DMS79 (cell line): ENCODE data around the gene AGTR1.

ENCODE experiments used
- DNase-seq: peaks from one replicate; lab custom pipeline; 2025; lab: John Stamatoyannopoulos, UW

The AGTR1 gene

DNA sequence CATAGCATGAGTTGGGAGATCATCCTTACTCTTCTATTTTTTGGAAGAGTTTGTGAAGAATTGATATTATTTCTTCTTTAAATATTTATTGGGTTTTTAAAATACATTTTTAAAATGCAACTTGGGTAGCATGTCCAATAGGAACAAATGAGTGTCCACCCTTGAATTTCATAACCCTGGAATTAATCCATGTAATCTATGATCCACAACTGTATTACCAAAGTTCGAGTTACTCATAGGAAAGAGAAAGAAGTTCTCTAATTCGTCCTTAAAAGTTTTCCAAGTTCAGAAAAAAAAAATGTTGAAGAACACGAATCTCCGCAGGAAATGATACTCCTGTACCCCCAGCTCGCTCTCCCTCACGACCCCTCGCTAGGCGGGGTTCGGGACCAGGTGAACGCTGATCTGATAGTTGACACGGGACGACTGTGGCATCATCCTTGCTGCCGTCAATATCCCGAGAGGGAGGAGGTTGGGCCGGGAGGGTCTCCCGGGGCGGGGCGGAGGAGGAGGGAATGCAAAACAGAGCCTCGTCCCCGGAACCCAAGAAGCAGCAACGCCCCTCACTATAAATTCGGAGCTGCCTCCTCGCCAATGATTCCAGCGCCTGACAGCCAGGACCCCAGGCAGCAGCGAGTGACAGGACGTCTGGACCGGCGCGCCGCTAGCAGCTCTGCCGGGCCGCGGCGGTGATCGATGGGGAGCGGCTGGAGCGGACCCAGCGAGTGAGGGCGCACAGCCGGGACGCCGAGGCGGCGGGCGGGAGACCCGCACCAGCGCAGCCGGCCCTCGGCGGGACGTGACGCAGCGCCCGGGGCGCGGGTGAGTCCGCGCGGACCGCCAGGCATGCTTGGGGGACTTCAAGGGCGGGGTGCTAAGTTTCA, at the start of gene AGTR1:
Gene AGTR1 (plus strand): TSS at position 598 of the 884 bp plus-strand sequence. CDS start 43,133 bp downstream, outside the sequence.
- DNase-seq, result no peak

DNA sequence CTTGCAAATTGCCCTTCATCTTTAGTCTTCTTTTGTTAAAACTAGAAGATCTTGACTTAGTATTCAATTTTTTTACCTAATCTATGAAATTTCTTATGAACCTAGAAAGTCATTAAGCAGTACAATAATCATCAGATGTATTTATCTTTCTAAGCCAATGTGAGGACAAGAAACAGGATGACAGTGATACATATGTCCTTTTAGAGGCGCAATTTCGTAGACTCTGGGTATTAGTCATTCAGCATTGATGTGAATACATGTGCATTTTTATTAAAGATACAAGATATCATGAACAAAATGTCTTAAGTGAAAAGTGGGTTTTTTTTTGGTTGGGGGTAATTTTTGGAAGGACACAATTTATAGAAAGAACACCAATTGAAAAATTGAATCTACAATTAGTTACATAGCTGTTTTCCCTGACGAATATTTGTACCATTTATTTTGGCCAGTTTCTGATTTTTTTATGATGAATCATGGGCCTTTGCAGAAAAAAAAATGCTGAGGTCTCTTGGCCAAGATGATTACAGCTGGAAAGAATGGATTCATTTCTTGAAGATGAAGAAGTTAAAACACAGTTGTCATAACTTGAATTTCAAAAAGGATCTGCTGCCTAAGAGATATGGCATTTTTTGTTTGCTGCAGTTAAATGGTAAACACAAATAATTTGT, 48.9 kb upstream of the AGTR1 start:
- DNase-seq, result no peak

DNA sequence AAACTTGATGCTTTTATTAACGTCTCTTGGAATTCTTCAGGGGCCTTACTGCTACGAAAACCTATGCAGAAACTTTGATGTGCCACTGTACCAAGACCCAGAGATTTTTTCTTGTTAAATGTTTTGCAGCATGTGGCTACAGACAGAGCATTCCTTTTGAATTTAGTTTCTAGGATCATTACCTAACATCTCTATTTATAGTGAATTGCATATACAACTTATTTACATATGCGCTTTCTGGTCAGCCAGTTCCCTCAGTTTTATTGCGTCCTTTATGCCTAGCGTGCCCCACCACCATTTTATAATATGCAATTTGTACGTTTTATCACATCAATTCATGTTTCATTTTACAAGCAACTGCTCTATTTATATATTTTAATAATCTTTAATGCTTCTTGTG, 46.2 kb upstream of the AGTR1 start:
- no peak for DNase-seq

DNA sequence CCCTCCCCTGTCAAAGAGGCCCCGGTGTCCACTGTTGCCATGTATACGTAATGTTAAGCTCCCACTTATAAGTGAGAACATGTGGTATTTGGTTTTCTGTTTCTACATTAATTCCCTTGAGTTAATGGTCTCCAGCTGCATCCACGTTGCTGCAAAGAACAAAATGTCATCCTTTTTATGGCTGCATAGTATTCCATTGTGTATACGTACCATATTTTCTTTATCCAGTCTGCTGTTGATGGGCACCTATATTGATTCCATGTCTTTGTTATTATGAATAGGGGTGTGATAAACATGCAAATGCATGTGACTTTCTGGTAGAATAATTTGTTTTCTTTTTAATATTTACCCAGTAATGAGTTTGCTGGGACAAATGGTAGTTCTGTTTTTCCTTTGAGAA, 43.3 kb upstream of the AGTR1 start:
- no peak for DNase-seq

DNA sequence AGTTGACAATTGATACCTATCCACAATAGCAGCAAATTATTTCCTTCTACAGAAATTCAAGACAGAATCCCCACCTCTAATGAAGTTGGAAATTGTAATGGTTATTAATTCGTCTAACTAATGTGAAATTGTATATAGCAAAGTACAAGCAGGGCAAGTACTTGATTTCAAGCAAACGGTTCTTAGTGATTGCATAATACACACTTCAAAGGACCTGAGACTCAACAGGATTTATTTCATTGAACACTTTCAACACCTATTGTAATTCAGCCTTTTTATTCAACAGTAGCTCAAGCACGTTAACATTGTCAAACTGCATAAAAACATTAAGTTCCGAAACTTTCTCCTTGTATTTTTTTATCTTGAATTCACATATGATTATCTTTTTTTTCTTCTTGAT, 40.2 kb upstream of the AGTR1 start:
- DNase-seq, result no peak

DNA sequence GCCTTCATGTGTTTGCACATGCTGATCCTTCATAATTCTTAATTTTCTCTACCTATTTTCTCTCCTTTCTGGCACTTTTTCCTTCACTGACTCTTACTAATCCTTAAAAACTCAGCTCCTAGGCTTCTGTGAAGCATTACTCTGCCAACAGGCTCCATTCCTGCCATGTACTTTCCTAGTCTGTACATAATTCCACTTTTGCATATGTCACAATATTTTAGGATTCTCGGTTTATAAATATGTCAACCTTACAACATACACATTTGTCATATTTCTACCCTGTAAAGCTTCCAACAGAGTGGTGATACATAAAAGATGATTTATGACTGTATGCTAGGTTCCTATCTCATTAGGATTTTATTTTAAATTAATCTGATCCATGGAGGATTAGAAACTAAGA, 38.2 kb upstream of the AGTR1 start:
- no peak for DNase-seq

DNA sequence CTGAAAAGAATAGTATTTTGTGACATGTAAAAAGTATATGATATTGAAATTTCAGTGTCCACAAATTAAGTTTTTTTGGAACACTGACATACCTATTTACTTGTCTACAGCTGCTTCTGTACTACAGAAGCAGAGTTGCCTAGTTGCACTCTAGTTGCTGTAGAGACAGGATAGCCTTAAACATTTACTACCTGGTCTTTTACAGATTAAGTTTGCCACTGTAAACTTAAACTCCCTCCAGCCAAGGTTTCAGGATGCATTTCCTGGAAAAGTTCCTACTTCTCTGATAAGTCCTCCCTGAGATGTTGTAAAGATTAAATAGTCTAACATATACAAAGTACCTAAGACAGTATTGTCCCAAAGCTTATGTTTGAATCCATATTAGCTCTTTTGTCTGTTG, 17.4 kb upstream of the AGTR1 start:
- no peak for DNase-seq

DNA sequence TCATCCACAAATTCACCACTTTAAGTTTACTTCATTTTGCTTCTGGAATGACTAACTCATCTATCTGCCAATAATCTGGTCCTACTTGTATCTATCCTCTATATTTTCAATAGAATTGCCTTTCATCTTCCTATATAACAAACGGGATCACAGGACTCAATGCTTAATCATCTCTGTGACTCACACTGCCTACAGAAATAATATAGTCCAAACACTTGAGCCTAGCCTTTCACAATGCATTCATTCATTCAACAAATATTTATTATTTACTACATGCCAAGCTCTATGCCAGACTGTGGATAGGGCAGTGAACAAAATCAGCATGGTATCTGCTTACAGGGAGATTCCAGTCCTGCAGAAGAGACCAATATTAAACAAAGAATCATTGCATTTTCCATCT, 16.6 kb upstream of the AGTR1 start:
- no peak for DNase-seq

DNA sequence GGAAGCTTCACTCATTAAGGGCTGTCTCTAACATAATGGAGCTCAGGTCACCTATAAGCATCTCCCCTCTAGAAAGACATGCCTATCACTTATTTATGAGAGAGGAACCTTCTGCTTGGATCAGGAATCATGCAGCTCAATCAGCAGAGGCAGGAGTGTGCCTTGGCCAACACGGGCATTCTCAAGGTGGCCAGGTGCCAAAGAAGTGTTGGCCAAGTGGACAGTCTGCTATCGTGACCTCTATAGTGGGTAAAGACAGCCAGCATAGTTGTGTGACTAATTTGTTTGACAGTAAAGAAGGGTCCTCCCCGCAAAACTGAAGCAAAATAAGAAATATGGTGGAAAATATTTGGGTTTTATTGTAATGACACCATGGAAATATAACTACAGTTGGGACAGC, 14.7 kb upstream of the AGTR1 start:
- no peak for DNase-seq

DNA sequence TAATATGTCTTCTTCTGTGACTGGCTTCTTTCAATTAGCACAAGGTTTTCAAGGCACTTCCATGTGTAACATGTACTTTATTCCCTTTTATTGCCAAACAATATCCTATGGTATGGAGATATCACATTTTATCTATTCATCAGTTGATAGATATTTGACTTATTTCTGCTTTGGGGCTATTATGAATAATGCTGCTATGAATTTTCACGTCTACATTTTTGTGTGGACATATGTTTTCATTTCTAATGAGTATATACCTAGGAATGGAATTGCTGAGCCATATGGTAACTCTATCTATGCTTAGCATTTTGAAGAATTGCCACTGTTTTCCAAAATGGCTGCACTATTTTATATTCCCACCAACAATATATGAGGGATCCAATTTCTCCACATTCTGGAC, 3.6 kb upstream of the AGTR1 start:
- no peak for DNase-seq

DNA sequence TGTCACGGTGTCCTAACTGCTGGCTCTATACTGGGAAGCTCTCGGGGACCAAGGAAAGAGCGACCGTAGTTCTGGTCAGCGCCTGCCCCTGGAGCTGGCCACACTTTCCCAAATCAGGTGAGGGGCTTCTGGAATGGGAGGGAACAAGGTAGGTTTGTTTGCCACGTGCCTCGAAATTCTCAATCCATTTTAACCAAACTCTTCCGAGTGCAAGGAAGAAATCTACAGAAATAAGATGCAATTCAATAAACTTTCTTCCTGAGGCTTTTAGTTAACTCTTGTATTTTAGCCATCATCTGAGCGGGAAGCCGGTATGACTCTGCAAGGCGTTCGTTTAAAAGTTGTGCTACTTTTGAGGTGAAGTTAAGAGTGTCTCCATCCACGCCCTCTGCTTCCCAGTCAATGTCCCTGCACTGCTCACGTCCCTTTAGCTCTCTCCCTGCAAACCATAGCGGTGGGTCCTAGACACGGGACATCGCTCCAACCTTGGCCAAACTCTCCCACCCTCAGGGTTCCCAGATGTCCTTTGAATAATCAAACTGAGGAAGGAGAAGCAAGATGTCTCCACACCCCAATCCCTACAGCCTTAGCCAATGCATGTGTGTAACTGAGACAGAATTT, 597 bp downstream of the AGTR1 start:
- DNase-seq, result no peak

DNA sequence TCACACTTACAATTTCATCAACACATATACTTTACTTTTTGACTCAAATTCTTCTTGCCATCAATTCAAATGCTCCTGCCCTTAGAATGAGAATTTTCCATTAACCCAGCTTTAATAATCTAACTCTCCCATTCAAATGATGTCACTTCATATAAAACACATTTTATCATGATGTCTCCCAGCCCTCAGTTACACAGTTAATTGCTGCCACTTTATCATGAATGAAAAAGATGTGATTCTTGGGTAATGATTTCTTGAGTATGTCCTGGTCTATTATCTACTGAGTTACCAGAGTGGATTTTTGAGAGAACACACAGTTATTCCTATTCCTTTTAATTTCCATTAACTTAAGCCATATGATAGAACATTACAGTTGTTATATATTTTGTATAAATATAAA, 7.6 kb downstream of the AGTR1 start:
- DNase-seq, result no peak

DNA sequence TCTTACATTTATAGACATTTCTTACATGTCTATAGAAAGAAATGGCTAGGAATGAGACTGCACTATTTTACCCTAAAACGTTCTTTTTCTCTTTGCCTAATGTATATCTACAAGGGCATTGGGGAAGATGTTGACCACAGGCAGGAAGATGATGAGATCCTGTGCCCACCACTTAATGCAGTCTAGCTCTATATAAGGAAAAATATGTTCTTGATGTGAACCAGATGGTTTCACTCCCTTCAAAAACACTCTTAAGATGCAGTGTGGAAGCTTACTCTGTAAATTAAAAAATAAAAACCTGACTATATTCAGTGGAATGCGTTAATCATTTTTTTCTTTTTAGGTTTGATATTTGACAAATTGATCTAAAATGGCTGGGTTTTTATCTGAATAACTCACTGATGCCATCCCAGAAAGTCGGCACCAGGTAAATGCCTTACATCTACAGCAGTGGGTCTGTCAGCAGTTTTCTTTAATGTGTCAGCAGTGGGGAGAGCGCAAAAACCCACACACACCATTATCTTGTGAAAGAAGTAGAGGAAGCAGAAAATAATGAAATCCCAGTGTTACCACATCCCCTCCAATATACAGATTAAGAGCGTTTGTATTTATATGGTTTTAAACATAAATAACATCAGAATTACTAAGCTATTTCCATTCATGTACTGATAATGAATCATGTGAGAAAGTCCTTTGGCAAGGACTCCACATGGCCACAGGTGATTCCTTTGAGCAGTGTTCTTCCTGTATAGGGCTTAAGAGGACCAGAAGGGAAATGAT, 10.1 kb downstream of the AGTR1 start:
- no peak for DNase-seq

DNA sequence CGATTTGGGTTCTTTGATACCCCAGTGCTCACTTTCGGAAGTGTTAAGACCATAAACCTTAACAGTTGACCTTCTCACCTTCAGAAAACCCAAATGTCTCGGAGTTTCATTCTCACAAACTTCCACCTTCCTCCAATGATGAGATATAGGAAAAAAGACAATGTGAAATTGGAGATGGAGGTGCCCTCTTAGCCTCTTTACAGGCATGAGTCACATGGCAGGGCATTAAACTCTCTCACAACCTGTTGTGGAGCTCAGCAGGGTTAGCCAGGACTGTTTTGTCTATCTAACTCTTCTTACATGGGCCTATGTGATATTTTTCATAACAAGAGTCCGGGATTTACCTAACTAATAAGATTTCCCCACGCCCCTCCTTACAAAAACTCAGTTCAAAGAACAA, 10.7 kb downstream of the AGTR1 start:
- no peak for DNase-seq

DNA sequence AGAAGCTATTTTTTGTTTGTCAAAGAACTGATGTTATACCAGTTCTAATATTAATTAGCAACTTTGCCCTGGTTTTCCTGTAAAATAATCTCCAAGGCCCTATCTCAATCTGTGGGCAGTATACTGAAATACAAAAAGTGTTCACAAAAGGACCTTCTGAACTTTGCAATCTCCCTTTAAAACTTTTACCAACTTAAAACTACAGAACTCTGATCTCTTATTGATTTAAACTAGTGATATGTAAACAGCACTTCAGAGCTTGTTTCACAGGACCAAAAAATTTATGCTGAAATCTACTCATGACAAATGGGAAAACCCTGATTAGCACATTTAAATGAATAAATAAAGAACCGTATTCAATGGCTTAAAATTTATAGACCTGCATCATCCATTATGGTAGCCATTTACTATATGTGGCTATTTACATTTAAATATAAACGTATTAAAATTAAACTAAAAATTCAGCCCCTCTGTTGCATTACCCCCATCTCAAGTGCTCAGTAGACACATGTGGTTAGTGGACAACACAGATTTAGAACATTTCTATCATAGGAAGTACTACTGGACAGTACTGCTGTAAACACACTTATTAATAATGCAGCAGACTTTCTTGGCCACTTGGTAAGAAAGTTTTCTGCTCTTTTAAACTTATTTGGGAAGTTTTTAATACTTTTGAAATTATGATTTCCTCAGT, 12.0 kb downstream of the AGTR1 start:
- no peak for DNase-seq

DNA sequence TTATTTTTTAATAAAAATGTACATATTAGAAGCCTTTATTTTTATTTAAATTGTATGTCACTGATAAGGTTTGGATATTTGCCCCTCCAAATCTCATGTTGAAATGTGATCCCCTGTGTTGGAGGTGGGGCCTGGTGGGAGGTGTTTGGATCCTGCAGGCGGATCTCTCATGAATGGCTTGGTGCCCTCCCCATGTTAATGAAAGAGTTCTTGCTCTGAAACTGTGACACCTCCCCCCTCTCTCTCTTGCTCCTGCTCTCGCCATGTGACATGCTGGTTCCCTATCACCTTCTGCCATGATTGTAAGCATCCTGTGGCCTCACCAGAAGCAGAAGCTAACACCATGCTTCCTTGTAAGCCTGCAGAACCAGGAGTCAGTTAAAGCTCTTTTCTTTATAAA, 13.0 kb downstream of the AGTR1 start:
- no peak for DNase-seq

DNA sequence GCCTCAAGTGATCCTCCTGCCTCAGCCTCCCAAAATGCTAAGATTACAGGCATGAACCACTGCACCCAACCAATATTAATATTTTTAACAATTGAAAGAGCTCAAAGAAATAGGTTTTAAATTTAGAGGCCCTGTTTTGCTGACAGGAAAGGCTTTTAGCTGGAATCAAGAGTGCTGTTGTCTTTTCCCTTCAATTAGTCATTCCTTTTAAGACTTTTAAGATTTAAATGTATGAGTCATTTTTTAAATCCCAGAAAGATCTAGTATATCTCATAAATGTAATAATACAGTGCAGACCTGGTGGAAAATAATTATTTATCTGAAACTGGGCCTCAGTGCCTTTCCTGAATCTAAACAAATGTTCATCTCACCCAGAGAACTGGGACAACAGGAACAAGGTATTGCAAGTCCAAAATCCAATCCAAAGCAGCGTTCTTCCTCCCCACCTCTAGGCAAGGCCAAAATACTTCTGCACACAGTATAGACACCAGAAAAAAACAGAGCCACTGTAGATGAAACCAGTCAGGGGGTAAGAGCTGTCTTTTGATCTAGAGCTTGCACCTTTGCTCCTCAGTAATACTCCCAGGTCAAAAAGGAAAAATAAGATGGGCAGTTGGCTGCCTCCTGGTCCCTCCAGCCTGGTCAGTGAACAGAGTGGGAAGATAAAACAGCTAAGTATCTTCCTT, 14.4 kb downstream of the AGTR1 start:
- DNase-seq, result no peak

DNA sequence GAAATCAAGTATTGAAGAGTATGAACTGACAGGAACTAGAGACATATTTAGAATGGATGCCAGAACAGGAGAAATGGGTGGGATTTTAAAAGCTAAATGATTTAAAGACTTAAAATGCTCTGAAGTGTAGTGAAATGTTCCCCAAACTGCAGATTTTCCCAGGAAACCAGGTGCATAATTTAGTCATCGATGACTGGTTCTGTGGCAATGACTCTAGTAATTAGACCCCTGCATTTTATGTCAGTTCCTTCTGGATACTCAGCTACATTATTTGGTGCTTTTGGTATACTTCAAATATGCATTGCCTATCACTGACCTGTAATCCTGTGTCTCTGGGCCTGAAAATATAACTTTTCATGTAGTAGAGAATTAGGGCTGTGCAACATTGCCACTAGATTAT, 16.8 kb downstream of the AGTR1 start:
- DNase-seq, result no peak

DNA sequence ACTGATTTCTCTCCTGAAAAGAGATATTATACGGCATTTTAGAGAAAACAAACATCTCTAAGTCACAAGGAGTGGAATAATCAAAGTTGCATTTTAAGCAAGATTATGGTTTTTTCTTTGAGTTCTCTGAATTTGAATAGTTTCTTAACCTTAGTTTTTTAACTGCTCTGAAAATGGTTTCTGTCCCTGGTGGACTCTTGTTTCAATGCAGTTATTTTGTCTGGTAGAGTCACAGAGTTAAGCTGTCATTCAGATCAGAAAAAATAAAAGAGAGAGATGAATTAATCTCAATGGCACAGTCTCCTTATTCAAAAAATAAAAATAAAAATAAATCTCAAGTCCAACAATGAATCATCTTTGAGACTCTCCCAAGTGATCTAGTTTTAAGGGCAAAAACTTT, 19.0 kb downstream of the AGTR1 start:
- no peak for DNase-seq

DNA sequence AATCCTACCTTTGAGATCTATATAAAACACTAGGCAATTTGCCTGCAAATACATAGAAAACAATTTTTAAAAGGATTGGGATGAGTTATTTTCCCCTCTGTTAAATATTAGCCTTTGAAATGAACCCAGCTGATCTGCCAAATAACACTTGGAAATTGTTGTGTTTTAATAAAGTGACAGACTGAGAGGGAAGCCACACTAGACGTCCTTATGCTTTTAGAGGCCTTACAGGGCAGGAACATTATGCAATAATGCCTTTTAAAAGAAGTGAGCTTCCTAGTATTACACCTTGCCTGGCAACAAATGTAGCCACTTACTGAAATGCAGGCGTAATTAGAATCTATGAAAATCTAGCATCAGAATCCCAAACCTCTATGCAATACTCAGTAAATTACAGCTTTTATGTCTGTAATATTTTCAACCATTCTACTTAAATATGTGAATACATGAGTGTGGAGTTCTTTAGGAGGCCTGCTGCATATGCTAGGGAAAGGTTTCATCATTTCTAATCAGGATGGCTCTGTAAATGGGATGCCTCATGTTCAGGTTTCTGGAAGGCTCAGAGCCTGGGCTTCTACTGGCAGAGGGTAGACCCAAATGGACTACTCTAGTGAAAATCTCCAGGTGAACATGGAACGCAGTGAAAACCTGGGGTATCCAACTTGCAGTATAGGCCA, 20.3 kb downstream of the AGTR1 start:
- no peak for DNase-seq
